Forelimb muscle (tissue), 1 donor: ENCODE data around the gene USP44. TPM values are rescaled to one million over a fixed set of nuclear protein-coding genes. Genes with fewer than 3 reads are reported as not detected.

Experiments used
- DNase-seq: peaks from one replicate; pipeline ENCODE4 v3.0.0-alpha.2; 2013; ENCODE audit warnings: low read depth
- polyA plus RNA-seq: library from polyadenylated mRNA; unstranded; fragments of 120-200 nt; gene quantifications from one replicate; pipeline ENCODE4 v1.2.1, GENCODE V29; 2013; ENCODE audit not compliant: insufficient read length

Gene USP44
- polyA plus RNA-seq, 1 donor = 1.00 TPM

DNA sequence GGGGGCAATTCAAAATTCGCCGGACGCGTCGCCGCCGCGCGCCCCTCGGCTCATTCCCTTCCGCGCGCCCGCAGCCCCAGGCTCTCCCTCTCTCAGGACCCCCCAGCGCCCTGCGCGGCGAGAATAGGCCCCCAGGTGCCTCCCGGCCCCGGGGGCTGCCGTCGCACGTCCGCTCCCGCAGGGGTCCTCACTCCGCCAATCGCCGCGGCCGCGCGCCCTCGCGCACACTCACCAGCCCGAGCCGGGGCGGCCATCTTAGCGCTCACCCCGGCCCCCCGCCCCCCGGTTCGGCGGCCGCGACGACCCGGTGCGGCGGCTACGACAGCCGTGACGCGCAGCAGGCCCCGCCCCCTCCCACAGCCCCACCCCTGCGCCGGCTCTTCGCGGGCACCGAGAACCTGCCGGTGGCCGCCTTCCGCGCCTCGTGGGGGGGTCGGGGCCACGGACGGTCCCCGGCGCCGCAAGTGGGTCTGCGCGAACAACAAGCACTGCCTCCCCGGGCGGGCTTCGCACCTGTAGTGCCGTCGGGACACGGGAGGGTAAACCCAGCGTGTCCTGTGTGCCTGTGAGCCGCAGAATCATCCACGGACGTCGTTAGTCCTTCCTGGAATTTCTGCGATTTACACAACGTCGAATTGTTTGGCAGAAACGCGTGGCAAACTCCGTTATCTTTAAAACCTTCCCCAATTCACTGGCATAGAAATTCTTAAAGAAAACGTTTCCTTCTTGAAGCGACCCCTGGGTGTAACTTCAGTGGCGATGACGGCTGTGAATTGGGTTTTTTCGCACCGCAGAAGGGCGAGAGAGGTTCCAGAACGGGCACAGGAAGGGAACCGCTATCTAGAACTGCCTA is 2.5 kb downstream of the USP44 start:
- DNase-seq = no peak

GRCh38 chr12:95548056-95548538 is 3.2 kb downstream of the USP44 start:
- no peak for DNase-seq

GRCh38 chr12:95547522-95548055 is 3.7 kb downstream of the USP44 start:
- DNase-seq = no peak

DNA sequence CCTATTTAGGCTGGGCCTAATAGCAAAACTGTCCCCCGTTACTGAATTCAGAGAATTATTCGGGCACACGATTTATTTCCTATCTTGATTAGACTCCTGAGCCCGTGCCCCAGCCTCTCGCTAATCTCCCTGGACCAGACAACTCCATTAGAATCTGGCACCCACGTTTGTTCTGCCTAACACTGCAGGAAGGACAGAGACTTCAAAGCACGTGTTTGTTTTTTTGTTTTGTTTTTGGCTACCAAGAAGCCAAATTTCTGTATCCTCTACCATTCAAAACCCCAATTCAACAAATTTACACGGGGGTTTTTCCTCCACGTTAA is 4.8 kb downstream of the USP44 start:
- DNase-seq = no peak

- DNase-seq = no peak
These were observed 5.4 kb downstream of the USP44 start for GRCh38 chr12:95545731-95546490.

- DNase-seq = no peak
These were observed 6.0 kb downstream of the USP44 start for GRCh38 chr12:95545303-95545702.

- no peak for DNase-seq
These were observed 6.5 kb downstream of the USP44 start for GRCh38 chr12:95544756-95545155.

DNA sequence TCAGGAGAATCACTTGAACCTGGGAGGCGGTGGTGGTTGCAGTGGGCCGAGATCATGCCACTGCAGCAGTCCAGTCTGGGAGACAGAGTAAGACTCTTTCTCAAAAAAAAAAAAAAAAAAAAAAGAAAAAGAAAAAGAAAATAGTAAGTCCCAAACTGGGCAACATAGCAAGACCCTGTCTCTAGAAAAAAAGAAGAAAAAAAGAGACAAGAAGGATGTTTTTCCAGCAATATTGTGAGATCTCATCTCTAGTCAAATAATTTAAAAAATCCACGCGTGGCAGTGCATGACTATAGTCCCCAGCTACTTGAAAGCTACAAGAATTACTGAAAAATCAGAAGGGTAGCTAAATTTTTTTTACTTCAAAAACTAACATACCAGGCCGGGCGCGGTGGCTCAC is 8.0 kb downstream of the USP44 start:
- no peak for DNase-seq

DNA sequence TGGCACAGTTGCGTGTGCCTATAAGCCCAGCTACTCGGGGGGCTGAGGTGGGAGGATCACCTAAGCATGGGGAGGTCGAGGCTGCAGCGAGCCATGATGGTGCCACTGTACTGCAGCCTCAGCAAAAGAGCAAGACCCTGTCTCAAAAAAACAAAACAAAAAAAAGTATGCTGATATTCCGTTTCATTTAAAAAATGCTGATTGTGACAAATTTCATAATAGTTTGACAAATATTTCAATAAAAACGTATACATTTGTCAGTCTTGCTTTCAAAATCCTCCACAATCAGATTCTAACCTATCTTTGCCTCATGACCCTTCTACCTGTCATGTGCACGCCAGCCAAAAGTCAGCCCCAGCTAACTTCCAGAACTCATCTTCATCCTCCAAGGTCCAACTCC is 9.8 kb downstream of the USP44 start:
- DNase-seq = no peak

DNA sequence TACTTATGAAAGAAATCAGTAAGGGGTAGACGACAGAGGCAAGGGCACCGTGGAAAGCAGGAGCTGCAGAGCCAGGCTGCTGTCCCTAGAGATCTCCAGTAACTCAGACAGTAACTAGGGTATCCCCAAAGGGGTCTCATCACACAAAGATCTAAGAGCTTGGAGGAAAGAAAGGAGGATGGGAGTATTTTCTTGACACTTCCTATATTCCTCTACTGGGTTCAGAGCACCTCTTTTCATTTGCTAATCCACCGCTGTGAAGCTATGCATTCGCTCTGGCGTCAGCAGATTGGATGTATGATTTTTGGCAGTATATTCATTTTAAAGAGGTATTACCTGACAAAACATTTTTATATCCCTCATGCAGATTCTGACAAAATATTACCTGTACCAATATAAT is 12.6 kb downstream of the USP44 start:
- DNase-seq = no peak

- DNase-seq = no peak
These were observed 13.3 kb downstream of the USP44 start for GRCh38 chr12:95538006-95538405.

DNA sequence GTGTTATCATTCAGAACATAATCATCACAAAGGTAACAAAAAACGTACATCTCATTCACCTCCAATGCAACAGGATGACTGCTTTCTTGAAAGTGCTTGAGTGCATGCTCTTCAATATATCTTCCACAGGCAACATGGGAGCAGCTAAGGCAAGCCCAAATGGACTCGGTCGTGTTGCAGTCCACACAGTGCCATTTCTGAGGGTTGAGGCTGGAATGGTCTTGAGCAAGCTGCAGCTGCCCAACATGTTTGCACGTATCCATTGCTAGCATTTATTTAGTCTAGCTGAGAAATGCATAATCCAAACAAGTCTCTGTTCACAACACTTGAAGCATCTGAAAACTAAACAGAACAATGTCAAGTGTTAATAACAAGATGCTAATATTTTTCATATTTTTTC is 17.3 kb downstream of the USP44 start:
- DNase-seq = no peak

- DNase-seq = no peak
These were observed 18.4 kb downstream of the USP44 start for GRCh38 chr12:95532851-95533250.

DNA sequence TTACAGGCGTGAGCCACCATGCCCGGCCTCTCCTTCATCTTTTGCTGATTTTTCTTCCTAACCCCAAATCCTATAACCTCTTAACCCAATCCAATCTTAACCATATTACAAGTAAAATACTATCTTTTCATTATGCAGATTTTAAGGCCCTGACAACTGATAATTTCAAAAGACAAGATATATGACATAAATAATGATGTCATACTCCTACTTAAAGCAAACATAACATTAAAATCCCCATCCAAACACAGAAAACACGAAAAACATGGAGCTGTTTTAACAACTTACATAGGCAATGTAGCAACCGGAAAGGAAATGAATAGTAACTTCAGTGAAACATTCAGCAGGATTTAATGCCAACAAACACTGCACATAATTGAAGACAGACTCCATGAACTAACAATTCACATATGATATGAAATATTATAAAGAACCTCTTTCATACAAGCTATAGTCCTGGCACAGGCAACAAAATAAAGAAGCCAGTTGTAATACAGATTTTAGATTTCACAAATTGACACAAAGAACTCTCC is 21.5 kb downstream of the USP44 start:
- DNase-seq = no peak

GRCh38 chr12:95528431-95528830 is 22.8 kb downstream of the USP44 start:
- DNase-seq = no peak

- DNase-seq = no peak
These were observed 28.6 kb downstream of the USP44 start for GRCh38 chr12:95522692-95523091.

DNA sequence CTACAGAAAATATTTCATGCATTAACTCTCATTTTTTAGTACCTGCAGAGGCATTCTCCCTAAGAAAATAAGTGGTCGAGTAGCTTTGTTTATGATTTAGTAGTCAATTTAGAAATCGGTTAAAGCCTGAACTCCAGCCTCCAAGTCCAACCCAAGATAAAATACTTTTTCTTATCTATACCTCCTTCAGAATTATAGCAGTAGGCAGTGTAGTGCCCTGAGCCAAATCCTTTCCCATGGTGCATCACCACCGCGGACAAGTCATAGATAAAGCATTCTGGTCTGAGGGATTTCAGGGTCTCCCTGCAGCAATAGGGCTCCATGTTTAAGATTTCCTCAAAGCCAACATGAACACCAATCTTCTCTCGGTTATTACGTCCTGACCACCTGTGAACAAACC is 30.5 kb downstream of the USP44 start:
- no peak for DNase-seq

DNA sequence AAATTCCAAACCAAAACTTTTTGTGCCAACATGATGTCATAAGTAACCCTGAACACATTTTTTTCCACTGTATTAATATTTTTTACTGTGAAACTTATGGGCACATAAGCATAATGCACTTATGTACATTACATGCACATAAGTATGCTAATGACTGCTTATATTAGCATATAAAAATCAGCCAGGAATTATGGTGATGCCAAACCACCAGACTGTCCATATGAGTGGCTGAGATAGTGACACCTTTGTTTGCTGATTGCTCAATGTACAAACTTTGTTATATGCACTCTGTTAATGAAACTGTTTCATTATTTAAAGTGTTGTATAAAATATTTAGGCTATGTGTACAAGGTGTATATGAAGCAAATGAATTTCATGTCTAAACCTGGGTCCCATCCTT is 32.3 kb downstream of the USP44 start:
- no peak for DNase-seq

GRCh38 chr12:95517246-95517645 is 34.0 kb downstream of the USP44 start:
- DNase-seq = no peak

DNA sequence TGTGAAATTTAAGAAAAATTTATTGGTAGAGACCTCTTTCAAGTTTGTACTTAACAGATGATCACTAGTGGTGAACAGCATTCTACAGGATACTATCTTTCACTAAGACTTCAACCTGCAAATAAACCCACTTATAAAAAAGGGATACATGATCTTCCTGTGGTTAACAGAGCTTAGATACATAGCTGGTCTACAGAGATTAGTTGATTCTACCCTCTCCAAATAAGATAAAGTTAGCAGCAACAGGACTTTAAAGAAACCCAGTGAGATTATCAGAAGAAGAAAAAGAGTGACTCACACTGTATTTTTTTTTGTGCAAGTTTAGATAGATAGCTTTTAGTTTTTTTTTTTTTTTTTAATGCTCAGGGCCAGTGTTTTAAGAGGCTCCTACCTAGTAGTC is 34.5 kb downstream of the USP44 start:
- DNase-seq = no peak

GRCh38 chr12:95515197-95515596 is 36.1 kb downstream of the USP44 start:
- DNase-seq = no peak

- DNase-seq = no peak
These were observed 37.7 kb downstream of the USP44 start for GRCh38 chr12:95513599-95513998.

DNA sequence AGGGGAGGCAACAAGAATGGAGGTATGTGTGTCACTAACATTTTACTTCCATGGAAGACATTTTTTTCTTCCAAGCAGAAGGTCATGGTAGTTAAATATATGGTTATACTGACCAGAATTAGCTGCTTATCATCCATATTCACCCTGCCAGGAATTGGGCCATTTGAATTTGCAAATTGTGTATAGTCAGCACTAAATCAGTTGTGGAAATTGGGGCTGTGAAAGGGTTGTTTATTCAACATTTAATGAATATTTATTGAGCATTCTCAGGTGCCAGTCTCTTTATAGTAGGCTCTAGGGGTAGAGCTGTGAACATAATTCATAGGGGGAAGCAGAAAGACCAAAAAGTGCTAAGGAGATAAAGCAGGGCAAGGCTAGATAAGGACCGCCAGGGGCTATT is 39.3 kb downstream of the USP44 start:
- DNase-seq = no peak
